HG02852 (cell line): ENCODE data around the gene RAB6B.
A peak's percentile ranks its signal among the peaks of the same experiment; 100 is the strongest.

ENCODE experiments used
- ATAC-seq: cut with Tn5 transposase; IDR thresholded peaks from one replicate; pipeline ENCODE4 v1.9.1; 2021; ENCODE audit warnings: mild to moderate bottlenecking, moderate library complexity; ENCODE audit not compliant: unreplicated experiment

RAB6B gene

DNA sequence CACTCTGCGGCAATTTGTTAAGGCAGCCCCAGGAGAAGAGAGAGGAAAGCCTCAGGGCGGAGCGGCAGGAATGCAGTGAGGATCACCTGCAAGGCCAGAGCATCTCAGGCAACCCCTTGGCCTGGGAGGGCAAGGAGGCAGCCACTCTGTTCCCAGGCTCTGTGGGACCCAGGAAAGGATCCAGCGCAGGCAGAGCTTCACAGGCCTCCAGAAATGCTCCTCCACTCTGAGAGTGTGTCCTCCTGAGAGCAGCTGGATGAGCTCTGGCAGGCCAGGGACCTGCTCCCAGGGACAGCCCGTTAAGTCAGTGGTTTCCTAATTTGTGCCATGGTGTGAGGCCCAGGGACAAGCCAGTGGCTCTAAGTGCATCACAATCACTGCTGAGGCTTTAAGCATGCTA lies 35.2 kb downstream of the RAB6B start:
- no peak for ATAC-seq

DNA sequence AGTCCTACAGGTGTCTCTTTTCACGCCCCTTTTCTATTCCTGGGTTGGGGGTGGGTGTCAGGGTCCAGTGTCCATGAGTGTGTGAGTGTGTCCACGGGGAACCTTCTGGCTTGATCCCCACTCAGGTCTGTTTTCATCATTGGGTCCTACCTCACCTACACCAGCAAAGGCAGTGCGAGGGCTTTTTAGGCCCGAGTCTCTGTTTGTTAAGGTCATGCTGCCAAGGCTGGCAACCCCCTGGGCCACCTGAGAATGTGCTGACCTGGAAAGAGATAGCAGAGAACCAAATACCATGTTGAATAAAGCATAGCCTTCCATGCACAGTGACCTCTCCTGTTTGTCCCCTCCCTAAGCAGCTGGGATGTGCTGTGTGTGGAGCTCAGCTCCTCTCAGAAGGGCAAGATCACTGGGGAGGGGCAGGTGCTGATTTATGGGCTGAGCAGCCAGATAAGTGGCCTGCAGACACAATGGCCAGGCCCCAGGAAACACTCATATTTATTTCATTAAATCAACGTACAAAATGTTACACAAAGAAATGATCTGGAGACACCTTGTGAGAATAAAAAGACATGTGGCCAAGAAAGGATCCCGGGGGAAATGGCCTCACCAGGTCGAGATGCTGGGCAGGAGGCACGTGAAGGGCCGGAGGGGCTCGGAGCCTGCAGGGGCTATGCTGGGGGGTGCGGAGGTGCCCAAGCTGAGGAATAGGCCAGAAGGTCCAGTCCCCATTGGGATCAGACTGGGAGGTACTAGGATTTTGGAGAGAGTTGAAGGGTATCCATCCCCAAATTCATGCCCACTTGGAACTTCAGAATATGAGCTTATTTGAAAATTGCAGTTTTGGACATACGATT lies 36.1 kb downstream of the RAB6B start:
- ATAC-seq, result no peak

DNA sequence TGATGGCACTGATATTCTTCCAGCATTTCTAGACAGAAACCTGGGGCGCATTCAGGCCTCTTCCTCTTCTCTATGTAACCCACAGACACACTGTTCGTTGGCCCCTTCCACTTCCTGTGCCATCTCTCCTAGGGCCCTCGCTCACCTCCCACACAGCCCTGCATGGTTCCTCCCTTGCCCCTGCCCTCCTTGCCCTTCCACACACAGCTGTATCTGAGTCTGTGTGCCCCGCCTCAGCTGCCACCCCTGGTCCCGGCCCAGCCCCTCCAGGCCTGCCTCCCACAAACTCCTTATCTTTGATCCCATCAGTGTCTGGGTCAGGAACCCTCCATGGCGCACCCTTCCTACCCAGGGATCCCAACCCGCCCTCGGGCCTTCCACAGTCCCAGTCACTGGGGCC lies 37.9 kb downstream of the RAB6B start:
- no peak for ATAC-seq

GRCh38 chr3:133856316-133856715 lies 39.4 kb downstream of the RAB6B start:
- ATAC-seq, result no peak

GRCh38 chr3:133855772-133856171 lies 39.9 kb downstream of the RAB6B start:
- ATAC-seq, result no peak

DNA sequence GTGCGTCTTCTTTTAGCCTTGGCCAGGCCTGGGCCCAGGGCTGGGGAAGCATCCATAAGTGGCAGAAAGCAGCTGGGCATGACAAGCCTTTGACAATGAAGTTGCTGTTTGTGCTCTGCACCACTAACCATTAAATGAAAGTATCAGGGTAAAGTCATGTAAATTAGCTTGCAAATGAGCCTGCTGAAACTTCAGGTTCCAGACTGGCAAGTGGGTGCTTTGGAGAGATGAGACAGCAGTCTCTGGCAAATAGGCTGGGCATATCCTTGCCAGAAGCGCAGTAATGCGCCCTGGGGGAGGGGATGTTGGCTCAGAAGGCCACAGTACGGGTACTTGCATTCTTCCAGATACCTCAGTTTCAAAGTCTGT lies 40.7 kb downstream of the RAB6B start:
- ATAC-seq, result no peak

- ATAC-seq, result no peak
Measured at GRCh38 chr3:133854264-133855001, 41.2 kb downstream of the RAB6B start.

- ATAC-seq, result no peak
Measured at GRCh38 chr3:133853925-133854227, 41.8 kb downstream of the RAB6B start.

- no peak for ATAC-seq
Measured at GRCh38 chr3:133853063-133853924, 42.4 kb downstream of the RAB6B start.

- ATAC-seq, result no peak
Measured at GRCh38 chr3:133851931-133852330, 43.8 kb downstream of the RAB6B start.

GRCh38 chr3:133851266-133851906 lies 44.3 kb downstream of the RAB6B start:
- ATAC-seq, result peak; percentile 55

DNA sequence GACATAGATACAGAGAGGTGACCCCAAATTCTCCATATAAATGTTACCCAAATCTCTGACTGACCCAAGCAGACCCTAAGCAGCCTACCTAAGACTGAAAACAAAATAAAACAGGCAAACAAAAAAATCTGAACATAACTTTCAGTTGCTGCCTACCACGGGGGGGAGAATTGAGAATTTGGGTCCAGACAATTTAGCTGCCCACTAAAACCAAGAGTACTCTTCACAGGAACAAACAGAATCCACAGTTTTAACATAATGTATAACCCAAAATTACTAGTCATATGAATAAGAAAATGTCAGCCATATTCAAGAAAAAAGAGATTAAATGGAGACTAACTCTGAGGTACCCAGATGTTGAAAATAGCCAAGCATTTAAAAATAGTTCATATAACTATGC lies 45.6 kb downstream of the RAB6B start:
- no peak for ATAC-seq

GRCh38 chr3:133849346-133849745 lies 46.3 kb downstream of the RAB6B start:
- no peak for ATAC-seq

DNA sequence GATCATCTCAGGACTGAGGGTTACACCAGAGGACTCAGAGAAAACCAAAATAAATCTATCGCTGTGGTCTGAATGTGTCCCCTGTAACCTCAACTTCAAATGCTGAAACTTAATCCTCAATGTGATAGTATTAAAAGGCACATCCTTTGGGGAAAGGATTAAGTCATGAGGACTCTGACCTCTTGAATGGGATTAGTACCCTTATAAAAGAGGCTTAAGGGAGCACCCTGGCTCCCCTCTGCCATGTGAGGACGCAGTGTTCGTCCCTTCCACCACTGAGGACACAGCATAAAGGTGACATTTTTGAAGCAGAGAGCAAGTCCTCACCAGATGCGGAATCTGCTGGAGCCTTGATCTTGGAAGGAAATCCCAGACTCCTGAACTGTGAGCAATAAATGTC lies 50.6 kb downstream of the RAB6B start:
- no peak for ATAC-seq

DNA sequence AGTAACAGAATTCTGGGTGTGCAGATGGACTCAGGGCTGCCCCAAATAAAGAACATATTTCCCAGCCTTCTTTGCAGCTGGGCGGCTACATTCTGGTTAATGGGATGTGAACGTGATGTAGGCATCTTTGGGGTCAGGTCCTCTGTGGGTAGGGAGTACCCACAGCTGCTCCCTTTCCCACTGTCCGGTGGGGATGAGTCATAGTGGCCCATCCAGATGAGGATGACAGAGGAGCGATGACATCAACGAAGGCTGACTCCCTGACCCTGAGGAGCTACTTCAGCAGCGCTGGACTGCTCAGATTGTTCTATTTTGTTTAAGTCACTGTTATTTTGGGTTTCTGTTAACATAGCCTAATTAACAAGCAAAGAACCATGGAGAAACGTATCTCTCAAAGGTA lies 52.0 kb downstream of the RAB6B start:
- no peak for ATAC-seq

- no peak for ATAC-seq
Measured at GRCh38 chr3:133842158-133842557, 53.5 kb downstream of the RAB6B start.

DNA sequence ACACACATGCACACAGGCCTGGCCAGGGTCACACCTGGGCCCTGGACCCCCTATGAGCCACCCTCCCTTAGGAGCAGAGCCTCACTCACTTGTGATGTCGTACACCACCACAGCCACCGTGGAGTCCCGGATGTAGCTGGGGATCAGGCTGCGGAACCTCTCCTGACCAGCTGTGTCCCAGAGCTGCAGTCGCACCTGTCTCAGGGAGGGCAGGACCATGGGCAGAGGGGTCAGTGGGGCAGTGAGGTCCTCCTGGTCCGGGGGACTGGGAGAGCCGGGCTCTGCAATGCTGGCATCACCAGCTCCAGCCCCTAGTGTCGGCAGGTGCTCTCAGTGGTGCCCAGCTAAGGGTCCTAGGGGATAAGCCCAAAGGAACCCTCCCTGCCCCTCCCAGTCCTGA lies 54.5 kb downstream of the RAB6B start:
- ATAC-seq, result no peak

GRCh38 chr3:133840767-133841166 lies 54.9 kb downstream of the RAB6B start:
- ATAC-seq, result no peak

GRCh38 chr3:133840055-133840737 lies 55.5 kb downstream of the RAB6B start:
- no peak for ATAC-seq
